GM21360 (cell line): Measurements from ENCODE around the gene RITA1.
A peak's percentile ranks its signal among the peaks of the same experiment; 100 is the strongest.

Experiments
- ATAC-seq: cut with Tn5 transposase; IDR thresholded peaks from one replicate; pipeline ENCODE4 v1.9.1; 2021; ENCODE audit warnings: mild to moderate bottlenecking, moderate library complexity; ENCODE audit not compliant: unreplicated experiment

Gene RITA1

GRCh38 chr12:113227686-113228391, 42.3 kb downstream of the RITA1 start:
- no peak for ATAC-seq

- ATAC-seq: no peak
These were observed 43.0 kb downstream of the RITA1 start for GRCh38 chr12:113228394-113229028.

- ATAC-seq: peak; percentile 11
These were observed 45.1 kb downstream of the RITA1 start for GRCh38 chr12:113230315-113231234.

GRCh38 chr12:113231235-113232088, 45.9 kb downstream of the RITA1 start:
- ATAC-seq: no peak

GRCh38 chr12:113232089-113232839, 46.7 kb downstream of the RITA1 start:
- no peak for ATAC-seq

GRCh38 chr12:113232840-113233585, 47.5 kb downstream of the RITA1 start:
- ATAC-seq: peak; percentile 51

- ATAC-seq: no peak
These were observed 48.4 kb downstream of the RITA1 start for GRCh38 chr12:113233967-113234366.

- ATAC-seq: no peak
These were observed 49.0 kb downstream of the RITA1 start for GRCh38 chr12:113234483-113234882.

GRCh38 chr12:113235976-113236375, 50.5 kb downstream of the RITA1 start:
- no peak for ATAC-seq

GRCh38 chr12:113236539-113237399, 51.2 kb downstream of the RITA1 start:
- no peak for ATAC-seq

- no peak for ATAC-seq
These were observed 52.2 kb downstream of the RITA1 start for GRCh38 chr12:113237748-113238147.

- ATAC-seq: no peak
These were observed 52.8 kb downstream of the RITA1 start for GRCh38 chr12:113238309-113238708.

GRCh38 chr12:113239288-113239771, 53.8 kb downstream of the RITA1 start:
- ATAC-seq: no peak

GRCh38 chr12:113239811-113240331, 54.4 kb downstream of the RITA1 start:
- ATAC-seq: no peak

GRCh38 chr12:113240395-113240794, 54.9 kb downstream of the RITA1 start:
- ATAC-seq: no peak

GRCh38 chr12:113241191-113242025, 55.9 kb downstream of the RITA1 start:
- ATAC-seq: no peak
